GM19238 (cell line): ENCODE measurements around the gene MESD.

Experiments
- DNase-seq: peaks from one replicate; pipeline ENCODE4 v3.0.0; 2011; ENCODE audit warnings: low spot score; ENCODE audit not compliant: insufficient read length

The MESD gene

GRCh38 chr15:80991421-80991820 is 1.8 kb upstream of the MESD start:
- DNase-seq = no peak

DNA sequence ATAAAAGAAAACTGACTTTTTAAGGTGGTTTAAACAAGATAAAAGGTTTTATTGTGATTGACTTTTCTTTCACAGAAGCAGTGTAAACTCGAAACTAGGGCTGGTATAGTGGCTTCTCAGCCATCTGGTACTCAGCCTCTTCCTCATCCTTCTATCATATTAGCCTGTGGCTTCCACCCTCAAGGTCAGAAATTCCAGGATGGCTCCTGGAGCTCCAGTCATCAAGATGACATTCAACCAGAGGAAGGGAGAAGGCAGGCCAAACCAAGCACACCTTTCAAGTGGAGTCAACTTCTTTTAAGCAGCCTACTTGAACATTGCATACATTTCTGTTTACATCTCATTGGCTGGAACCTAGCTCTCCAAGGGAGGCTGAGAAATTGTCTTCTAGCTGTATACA is 1.3 kb upstream of the MESD start:
- no peak for DNase-seq

- no peak for DNase-seq
Measured at GRCh38 chr15:80989081-80989517, 520 bp downstream of the MESD start.

DNA sequence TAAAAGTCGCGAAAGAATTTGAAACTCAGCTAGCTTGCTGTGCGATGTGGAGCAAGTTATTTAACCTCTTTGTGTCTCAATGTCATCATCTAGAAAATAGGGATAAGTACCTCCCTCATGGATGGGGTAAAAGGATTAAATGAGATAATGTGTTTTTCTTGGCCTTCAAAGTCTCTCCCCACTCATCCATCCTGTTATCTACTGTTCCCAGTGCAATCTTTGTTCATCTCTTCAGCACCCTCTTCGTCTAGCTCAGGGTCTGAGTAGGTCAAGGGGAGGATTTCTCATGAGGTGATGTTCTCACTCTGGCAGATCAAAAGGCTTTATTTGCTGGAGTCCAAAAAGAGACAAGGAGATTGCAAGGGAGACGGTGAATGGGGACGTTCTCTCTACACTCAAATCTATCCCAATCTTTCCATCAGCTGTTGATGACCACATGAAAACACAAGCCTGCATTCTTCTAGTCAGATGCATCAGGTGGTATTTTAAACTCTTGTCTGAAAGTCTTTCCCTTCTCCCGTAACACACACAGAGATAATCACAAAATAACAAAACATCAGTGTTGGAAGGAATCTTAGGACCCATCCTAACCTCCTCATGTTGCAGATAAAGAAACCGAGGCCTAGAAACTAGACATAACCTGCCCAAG is 1.3 kb downstream of the MESD start:
- DNase-seq = no peak

DNA sequence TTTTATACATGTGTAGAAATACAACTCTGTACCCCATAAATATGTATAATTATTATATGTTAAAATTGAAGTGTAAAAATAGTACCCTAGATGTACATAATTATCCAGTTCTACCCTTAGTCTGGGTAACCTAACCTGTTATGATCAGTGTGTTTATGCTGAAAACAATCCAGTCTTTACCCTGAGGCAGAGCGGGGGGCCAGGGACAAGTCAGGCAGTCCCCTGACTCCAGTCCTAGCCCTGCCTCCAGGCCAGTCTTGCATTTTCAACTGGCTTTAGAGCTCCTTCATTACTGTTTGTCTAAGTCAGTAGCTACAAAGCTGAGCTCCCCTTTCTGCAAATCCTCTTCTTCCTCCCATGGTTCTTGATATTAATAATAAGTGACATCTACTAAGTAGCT is 3.1 kb downstream of the MESD start:
- no peak for DNase-seq

DNA sequence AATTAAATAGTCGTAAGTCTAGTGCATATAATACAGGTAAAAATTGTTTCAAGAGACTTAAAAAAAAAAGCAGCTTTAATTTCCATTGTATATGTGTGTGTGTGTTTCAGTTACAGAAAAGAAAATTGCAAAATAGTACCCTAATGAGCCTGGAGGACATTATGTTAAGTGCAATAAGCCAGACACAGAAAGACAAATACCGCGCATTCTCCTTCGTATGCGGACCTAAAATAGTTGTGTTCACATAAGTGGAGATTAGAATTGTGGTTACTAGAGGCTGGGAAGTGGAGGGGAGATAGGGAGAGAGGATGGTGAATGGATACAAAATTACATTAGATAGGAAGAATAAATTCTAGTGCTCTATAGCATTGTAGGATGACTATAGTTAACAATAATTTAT is 3.6 kb downstream of the MESD start:
- DNase-seq = no peak

GRCh38 chr15:80984856-80985255 is 4.8 kb downstream of the MESD start:
- DNase-seq = no peak

DNA sequence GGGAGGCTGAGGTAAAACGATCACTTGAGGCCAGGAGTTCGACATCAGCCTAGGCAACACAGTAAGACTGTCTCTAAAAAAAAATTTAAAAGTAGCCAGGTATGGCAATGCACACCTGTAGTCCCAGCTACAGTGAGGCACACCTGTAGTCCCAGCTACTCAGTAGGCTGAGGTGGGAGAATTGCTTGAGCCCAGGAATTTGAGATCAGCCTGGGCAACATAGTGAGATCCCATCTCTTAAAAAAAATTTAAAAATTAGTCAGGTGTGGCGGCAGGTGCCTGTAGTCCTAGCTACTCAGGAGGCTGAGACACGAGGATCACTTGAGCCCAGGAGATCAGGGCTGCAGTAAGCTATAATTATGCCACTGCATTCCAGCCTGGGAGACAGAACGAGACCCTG is 6.8 kb downstream of the MESD start:
- no peak for DNase-seq

DNA sequence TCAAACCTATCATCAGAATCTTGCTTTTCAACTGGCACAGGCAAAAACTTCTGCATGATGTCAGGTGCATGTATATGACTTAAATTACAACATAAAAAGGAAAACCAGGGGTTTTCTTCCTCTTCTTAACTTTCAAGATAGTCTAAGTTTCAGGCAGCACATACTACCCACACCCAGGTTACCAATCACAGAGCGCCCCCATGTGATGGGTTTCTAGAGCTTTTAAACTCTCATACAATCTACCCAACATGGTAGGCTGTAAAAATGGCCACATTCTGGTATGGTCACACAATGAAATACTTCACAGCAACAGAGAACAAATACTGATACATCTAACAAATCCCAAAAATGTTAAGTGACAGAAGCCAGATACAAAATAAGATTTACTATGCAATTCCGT is 7.4 kb downstream of the MESD start:
- no peak for DNase-seq

GRCh38 chr15:80979538-80980200 is 9.9 kb downstream of the MESD start:
- DNase-seq = no peak

DNA sequence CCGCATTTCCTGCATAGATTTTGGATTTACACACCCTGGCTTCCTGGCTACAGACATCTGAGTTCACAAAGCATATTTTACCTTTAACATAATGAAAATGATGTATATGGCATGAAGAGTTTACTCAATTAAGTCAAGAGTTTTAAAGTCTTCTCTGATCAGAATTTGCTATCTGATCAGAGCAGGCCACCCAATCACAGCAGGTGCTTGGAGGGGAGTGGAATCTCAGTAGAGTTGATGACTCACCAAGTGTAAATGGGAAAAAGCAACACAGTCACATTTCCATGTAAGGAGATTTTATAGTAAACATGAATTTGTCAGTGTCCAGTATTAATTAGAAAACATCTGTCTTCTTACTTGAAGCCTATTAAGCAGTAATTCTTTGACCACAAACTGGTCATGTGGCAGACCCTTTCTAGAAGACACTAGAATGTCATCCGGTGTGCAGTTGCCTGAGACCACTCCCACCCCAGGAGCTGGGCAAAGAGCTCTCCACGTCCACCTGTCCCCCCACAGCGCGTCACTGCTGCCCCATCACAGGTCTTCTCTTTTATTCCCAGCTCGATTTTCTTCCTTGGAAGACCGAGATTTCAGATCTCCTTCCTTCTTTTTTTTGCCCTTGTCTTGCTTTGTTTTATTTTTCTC is 10.8 kb downstream of the MESD start:
- no peak for DNase-seq

DNA sequence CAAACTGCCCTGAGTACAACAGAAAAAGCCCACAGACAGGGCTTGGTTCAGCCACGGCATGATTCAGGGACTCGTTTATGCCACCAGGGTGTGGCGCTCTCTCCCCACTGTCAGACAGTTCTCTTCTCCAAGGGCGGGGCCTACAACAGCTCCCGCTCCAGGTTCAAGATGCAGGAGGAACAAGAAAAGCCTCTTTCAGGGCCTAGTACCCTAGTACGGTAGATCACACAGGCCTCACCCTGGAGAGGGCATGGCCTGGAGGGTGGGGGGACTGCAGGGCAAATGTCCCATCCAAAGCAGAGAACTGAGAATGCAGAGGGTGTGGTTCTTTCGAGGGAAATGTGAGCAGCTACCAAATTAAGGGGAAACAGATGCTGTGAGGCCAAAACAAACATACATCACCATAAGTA is 12.0 kb downstream of the MESD start:
- DNase-seq = no peak

- DNase-seq = no peak
Measured at GRCh38 chr15:80976851-80977250, 12.8 kb downstream of the MESD start.

DNA sequence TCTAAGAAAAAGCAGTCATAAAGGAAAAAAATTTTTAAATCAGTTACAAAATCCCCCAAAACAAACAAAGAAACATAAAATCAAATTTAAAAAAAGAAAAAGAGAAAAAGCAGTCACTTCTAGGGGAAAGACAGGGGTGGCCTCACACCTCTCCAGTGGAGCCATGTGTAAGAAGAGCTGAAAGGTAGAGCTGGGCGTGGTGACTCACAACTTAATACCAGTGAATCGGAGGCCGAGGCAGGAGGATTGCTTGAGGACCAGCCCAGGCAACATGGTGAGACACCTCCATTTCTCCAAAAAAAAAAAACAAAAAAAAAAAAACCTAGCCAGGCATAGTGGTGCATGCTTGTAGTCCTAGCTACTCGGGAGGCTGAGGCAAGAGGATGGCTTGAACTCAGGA is 14.7 kb downstream of the MESD start:
- DNase-seq = no peak

GRCh38 chr15:80972276-80972675 is 17.3 kb downstream of the MESD start:
- DNase-seq = no peak

DNA sequence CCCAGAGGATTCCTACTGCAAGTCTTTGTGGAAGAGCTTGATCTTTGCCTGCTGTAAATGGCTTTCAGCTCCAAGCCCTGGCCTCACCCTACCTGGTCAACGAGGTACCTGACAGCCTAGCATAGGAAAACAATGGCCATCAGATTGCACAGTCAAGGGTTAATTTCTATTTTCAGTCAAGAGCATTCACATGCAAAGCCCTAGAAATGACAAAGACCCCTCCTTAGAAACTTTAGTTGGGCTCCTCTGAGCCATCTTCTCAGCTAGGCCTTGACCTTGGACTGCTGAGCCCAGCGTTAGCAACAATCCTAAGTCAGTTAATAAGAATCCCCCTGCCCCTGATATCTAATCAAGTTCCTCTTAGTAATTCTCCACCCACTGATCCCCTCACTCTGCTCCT is 18.5 kb downstream of the MESD start:
- no peak for DNase-seq

DNA sequence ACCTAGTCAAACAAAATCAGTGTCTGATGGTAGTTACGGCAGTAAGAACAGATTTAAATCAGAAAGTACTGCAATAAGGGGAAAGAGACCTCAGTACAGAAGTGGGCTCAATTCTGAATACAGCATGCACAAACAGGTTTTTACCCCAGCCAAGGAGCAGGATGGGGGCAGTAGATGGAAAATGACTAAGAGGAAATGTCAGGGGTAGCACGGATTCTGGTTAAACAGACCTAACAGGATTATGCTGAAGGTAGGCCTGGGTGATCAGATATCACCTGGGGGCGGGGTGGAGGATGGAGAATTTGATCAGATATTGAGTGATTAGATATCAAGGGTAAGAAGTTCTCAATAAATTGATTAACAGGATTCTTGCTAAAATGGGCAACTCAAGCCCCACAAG is 19.0 kb downstream of the MESD start:
- no peak for DNase-seq

DNA sequence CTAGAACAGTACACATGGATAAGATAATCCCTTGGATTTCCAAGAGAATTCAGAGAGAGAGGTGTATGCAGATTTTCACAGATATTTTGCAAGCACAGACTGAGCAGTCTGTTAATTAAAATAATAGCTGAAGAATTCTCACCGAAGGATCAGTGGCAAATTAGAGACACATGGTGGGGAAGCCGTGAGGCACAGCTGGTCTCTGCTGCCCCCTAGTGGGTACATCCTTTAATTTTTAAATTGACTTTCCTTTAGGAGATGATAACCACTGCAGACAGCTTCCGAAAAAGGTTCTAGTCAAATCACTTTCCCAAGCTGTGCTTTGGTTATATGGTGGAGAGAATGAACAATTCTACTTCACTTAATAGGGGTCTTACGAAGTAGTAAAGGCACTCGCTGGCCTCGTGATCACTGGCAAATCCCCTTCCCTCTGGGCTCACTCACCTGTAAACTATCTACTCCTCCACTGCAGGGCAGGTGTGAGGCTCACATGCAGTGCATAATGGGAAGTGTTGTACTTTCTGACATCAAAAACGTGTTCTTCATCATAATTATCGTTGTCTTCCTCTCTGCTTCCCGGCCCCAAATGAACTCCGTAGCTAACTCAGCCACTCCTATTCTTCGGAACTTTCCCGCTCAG is 19.5 kb downstream of the MESD start:
- peak; percentile 55 for DNase-seq

GRCh38 chr15:80969316-80969715 is 20.3 kb downstream of the MESD start:
- no peak for DNase-seq

DNA sequence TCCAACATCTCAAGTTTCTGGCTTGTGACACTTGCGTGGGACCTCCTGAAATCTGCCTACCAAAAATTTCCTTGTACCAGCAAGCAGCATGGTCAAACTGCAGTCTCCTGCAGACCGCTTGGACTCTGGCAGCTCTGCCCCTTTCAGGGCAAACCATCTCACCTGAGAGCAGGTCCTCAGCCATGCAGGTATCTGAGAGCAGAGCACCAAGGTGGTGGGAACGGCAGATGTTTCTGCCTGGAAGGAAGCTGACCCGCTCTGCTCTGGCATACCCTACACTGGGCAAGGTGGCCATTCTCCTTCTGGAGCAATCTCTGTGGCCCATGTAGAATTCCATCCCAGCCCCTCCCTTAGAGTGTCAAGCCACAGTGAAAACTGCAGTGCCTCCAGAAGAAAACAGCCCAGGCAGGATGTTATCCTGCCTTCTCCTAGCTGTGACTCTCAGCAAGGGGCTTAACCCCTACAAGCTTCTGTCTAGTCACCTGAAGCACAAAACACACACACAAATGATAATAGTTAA is 21.6 kb downstream of the MESD start:
- DNase-seq = no peak

DNA sequence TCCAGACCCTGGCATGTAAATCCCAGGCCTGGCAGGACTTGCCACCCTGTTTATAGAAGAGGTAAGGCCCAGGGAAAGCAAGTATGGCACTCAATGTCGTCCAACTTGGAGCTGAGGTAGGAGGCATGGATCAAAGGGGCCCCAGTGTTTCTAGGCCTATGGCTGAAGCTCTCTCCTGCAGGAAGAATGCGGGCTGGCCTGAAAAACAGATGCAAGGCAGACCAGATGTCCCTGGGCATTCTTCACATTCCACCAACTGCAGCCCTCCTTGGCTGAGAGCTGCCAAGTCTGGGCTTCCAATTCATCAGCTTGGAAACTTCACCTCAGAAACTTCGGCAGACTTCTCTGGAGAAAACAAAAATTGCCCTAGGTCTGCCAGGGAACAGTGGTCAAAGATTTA is 22.2 kb downstream of the MESD start:
- no peak for DNase-seq
